LNCaP clone FGC (cell line): Measurements from ENCODE around the gene MYF5.

ENCODE experiments used
- DNase-seq: peaks from one replicate; pipeline ENCODE4 v3.0.0-alpha.2; 2011; ENCODE audit warnings: low read depth
- H3K4me3 ChIP-seq: 2 replicates; pipeline ENCODE4 v1.5.1; 2011; ENCODE audit warnings: mild to moderate bottlenecking, low read depth, low read length, control low read depth
- CTCF ChIP-seq: IDR thresholded peaks from 2 replicates; pipeline ENCODE4 v1.5.1; 2012; ENCODE audit warnings: mild to moderate bottlenecking; ENCODE audit not compliant: control insufficient read depth, insufficient read depth; ENCODE audit errors: extremely low read depth

The MYF5 gene

GRCh38 chr12:80681287-80681686 is 35.4 kb upstream of the MYF5 start:
- no peak for DNase-seq
- no peak overlapping the region for H3K4me3 ChIP-seq
- TF ChIP-seq CTCF = no peak

GRCh38 chr12:80681786-80682185 is 34.9 kb upstream of the MYF5 start:
- no peak for DNase-seq
- TF ChIP-seq CTCF = no peak
- H3K4me3 ChIP-seq = no peak overlapping the region

GRCh38 chr12:80684077-80684495 is 32.6 kb upstream of the MYF5 start:
- no peak for TF ChIP-seq CTCF
- DNase-seq = no peak

GRCh38 chr12:80690090-80690489 is 26.6 kb upstream of the MYF5 start:
- no peak overlapping the region for H3K4me3 ChIP-seq
- DNase-seq = no peak

More at GRCh38 chr12:80684077-80684495, 32.6 kb upstream of the MYF5 start:
- no peak overlapping the region for H3K4me3 ChIP-seq

GRCh38 chr12:80690513-80690912 is 26.2 kb upstream of the MYF5 start:
- no peak overlapping the region for H3K4me3 ChIP-seq
- no peak for DNase-seq
- TF ChIP-seq CTCF = no peak

More at GRCh38 chr12:80690090-80690489, 26.6 kb upstream of the MYF5 start:
- no peak for TF ChIP-seq CTCF

- no peak for DNase-seq
- no peak overlapping the region for H3K4me3 ChIP-seq
- TF ChIP-seq CTCF = no peak
Measured at GRCh38 chr12:80692114-80692513, 24.6 kb upstream of the MYF5 start.

GRCh38 chr12:80697270-80697887 is 19.3 kb upstream of the MYF5 start:
- H3K4me3 ChIP-seq = no peak overlapping the region

More at GRCh38 chr12:80697270-80697887, 19.3 kb upstream of the MYF5 start:
- DNase-seq = no peak
- TF ChIP-seq CTCF = no peak
